OCI-LY3 (cell line): ENCODE results near the gene MBP.

ENCODE experiments used
- H2AFZ ChIP-seq: fragments of 200-600, 300-600 bp; shearing (Covaris generic); 2 replicates; pipeline ENCODE4 v1.6.0; 2014; ENCODE audit warnings: antibody characterized with exemption, low read depth, low read length
- H3K27ac ChIP-seq: fragments of 200-600, 300-600 bp; sonication (generic); 2 replicates; pipeline ENCODE4 v1.5.1; 2014; ENCODE audit warnings: mild to moderate bottlenecking, low read length, moderate library complexity, mixed read lengths
- H3K27me3 ChIP-seq: fragments of 200-600, 300-600 bp; sonication (generic); 2 replicates; pipeline ENCODE4 v1.6.1; 2014; ENCODE audit warnings: low read depth, low read length, mixed read lengths
- H3K36me3 ChIP-seq: fragments of 200-600, 300-600 bp; sonication (generic); replicated peaks from 2 replicates; pipeline ENCODE3; 2014; ENCODE audit warnings: low read depth, low read length, mixed read lengths
- H3K4me1 ChIP-seq: fragments of 300-600, 200-600 bp; sonication (generic); 2 replicates; pipeline ENCODE4 v1.6.1; 2014; ENCODE audit warnings: low read length, mixed read lengths
- H3K4me2 ChIP-seq: fragments of 200-600, 300-600 bp; sonication (generic); 2 replicates; pipeline ENCODE4 v1.6.1; 2014; ENCODE audit warnings: low read length, mixed read lengths
- H3K4me3 ChIP-seq: fragments of 300-600, 200-600 bp; sonication (generic); 2 replicates; pipeline ENCODE4 v1.5.1; 2014; ENCODE audit warnings: antibody characterized with exemption, mild to moderate bottlenecking, low read length, moderate library complexity
- H3K79me2 ChIP-seq: fragments of 300-600, 200-600 bp; shearing (Covaris generic); 2 replicates; pipeline ENCODE4 v1.6.1; 2014; ENCODE audit warnings: mild to moderate bottlenecking, low read length, mixed read lengths
- H3K9ac ChIP-seq: fragments of 300-600, 200-600 bp; shearing (Covaris generic); 2 replicates; pipeline ENCODE4 v1.6.0; 2014; ENCODE audit warnings: mild to moderate bottlenecking, low read length, moderate library complexity
- H3K9me3 ChIP-seq: fragments of 200-600, 300-600 bp; shearing (Covaris generic); 2 replicates; pipeline ENCODE4 v1.6.1; 2014; ENCODE audit warnings: low read length, mixed read lengths; ENCODE audit not compliant: insufficient read depth
- H4K20me1 ChIP-seq: fragments of 200-600, 300-600 bp; sonication (generic); 2 replicates; pipeline ENCODE4 v1.6.1; 2016; ENCODE audit warnings: low read length, mixed read lengths; ENCODE audit not compliant: insufficient read depth
- CTCF ChIP-seq: fragments of 200-600, 300-600 bp; sonication (generic); IDR thresholded peaks from 2 replicates; pipeline ENCODE4 v1.5.1; 2014; ENCODE audit warnings: antibody characterized with exemption, low read length, low read depth
- EZH2phosphoT487 ChIP-seq: fragments of 200-600 bp; shearing (Covaris generic); IDR thresholded peaks from 2 replicates; pipeline ENCODE4 v1.6.1; 2018; ENCODE audit warnings: antibody characterized with exemption, mixed run types, low read depth

The MBP gene

GRCh38 chr18:77015771-77016710, 116.5 kb downstream of the MBP start:
- Histone ChIP-seq H3K4me2 (no peak overlapping the region), H3K4me1 (no peaks in the 10 kb centered on the region), H4K20me1 (peaks cover 40% of the 10 kb centered on the region), H3K4me3 (no peak overlapping the region), H3K9ac (no peak overlapping the region), H3K27ac (no peak overlapping the region), H2AFZ (no peak overlapping the region), H3K79me2 (no peaks in the 10 kb centered on the region), H3K36me3 (peaks cover 17% of the 10 kb centered on the region), H3K27me3 (no peaks in the 10 kb centered on the region), H3K9me3 (no peaks in the 10 kb centered on the region)
- TF ChIP-seq CTCF (no peak), EZH2phosphoT487 (no peak)

- H3K9ac ChIP-seq: no peak overlapping the region
- H3K36me3 ChIP-seq: peaks cover 17% of the 10 kb centered on the region
- H3K27me3 ChIP-seq: no peaks in the 10 kb centered on the region
- H3K79me2 ChIP-seq: no peaks in the 10 kb centered on the region
- no peaks in the 10 kb centered on the region for H3K4me1 ChIP-seq
- no peaks in the 10 kb centered on the region for H3K9me3 ChIP-seq
- H4K20me1 ChIP-seq: peaks cover 37% of the 10 kb centered on the region
- H3K4me3 ChIP-seq: no peak overlapping the region
- H3K4me2 ChIP-seq: no peak overlapping the region
- no peak overlapping the region for H3K27ac ChIP-seq
- no peak overlapping the region for H2AFZ ChIP-seq
- TF ChIP-seq EZH2phosphoT487: no peak
- TF ChIP-seq CTCF: no peak
Observed at GRCh38 chr18:77015169-77015568, 117.4 kb downstream of the MBP start.

- Histone ChIP-seq H3K4me3 (no peak overlapping the region), H3K4me2 (no peak overlapping the region), H3K79me2 (no peaks in the 10 kb centered on the region), H3K9ac (no peak overlapping the region), H3K36me3 (peaks cover 17% of the 10 kb centered on the region), H3K27ac (no peak overlapping the region), H3K4me1 (no peaks in the 10 kb centered on the region), H2AFZ (no peak overlapping the region), H4K20me1 (peaks cover 37% of the 10 kb centered on the region), H3K9me3 (no peaks in the 10 kb centered on the region), H3K27me3 (no peaks in the 10 kb centered on the region)
- TF ChIP-seq CTCF (no peak), EZH2phosphoT487 (no peak)
Observed at GRCh38 chr18:77014538-77014937, 118.0 kb downstream of the MBP start.

- no peaks in the 10 kb centered on the region for H3K79me2 ChIP-seq
- H3K4me3 ChIP-seq: no peak overlapping the region
- H3K27me3 ChIP-seq: no peaks in the 10 kb centered on the region
- H3K4me1 ChIP-seq: no peaks in the 10 kb centered on the region
- no peaks in the 10 kb centered on the region for H3K9me3 ChIP-seq
- no peak overlapping the region for H3K9ac ChIP-seq
- peaks cover 34% of the 10 kb centered on the region for H4K20me1 ChIP-seq
- no peak for TF ChIP-seq EZH2phosphoT487
- TF ChIP-seq CTCF: no peak
- H2AFZ ChIP-seq: no peak overlapping the region
- no peak overlapping the region for H3K4me2 ChIP-seq
- H3K36me3 ChIP-seq: peaks cover 17% of the 10 kb centered on the region
- no peak overlapping the region for H3K27ac ChIP-seq
Observed at GRCh38 chr18:77013811-77014521, 118.6 kb downstream of the MBP start.
